GM13977 (cell line): Measurements from ENCODE around the gene MISP.

Source experiments
- DNase-seq: peaks from one replicate; pipeline ENCODE4 v3.0.0; 2012; ENCODE audit warnings: low spot score
- in situ Hi-C: fragments of 300-500 bp; cut with MboI; formaldehyde crosslinking; loops from one replicate; pipeline ENCODE4 v1.12.0; 2022; ENCODE audit warnings: low sequenced_read_pairs, low pct_unique_long_range_greater_than_20kb, mixed read lengths, inconsistent platforms; ENCODE audit not compliant: unreplicated experiment
- TF ChIP-seq, protein P1 (sequence below): IDR thresholded peaks from 2 replicates; pipeline ENCODE4 v1.5.1; 2012; ENCODE audit warnings: mild to moderate bottlenecking, control low read depth; ENCODE audit not compliant: insufficient read depth; ENCODE audit errors: extremely low read depth, missing control alignments

The MISP gene

DNA sequence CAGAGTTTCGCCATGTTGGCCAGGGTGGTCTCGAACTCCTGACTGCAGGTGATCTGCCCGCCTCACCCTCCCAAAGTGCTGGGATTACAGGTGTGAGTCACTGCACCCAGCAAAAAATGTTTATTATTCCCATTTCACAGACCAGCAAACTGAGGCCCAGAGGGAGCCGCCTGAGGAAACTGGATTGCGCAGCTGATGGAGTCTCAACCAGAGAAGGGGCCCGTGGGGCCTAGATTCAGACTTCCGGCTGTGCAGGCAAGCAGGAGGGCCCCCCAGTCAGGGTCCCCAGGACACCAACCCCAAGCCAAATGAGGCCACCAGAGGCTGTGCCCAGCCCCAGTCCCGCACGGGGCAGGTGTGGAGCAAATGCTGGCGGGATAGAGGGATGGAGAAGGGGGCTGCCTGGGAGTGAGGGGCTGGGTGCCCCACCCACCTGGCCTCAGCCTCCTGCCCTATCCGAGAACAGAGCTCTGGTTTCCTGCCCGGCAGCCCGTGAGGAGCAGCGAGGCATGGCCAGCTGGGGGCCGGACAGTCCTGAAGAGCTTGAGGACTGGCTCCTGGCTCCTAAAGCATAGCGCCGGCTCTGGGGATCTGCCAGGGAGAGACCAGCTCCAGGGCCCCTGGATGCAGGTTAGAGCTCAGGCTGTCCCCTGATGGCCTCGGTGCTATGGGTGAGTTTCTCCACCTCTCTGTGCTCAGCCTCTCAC lies 22.0 kb downstream of the MISP start:
- TF ChIP-seq, protein P1, sequence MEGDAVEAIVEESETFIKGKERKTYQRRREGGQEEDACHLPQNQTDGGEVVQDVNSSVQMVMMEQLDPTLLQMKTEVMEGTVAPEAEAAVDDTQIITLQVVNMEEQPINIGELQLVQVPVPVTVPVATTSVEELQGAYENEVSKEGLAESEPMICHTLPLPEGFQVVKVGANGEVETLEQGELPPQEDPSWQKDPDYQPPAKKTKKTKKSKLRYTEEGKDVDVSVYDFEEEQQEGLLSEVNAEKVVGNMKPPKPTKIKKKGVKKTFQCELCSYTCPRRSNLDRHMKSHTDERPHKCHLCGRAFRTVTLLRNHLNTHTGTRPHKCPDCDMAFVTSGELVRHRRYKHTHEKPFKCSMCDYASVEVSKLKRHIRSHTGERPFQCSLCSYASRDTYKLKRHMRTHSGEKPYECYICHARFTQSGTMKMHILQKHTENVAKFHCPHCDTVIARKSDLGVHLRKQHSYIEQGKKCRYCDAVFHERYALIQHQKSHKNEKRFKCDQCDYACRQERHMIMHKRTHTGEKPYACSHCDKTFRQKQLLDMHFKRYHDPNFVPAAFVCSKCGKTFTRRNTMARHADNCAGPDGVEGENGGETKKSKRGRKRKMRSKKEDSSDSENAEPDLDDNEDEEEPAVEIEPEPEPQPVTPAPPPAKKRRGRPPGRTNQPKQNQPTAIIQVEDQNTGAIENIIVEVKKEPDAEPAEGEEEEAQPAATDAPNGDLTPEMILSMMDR = no peak
- DNase-seq = no peak
- in situ Hi-C loops = no loop called here

GRCh38 chr19:776549-776948 lies 25.6 kb downstream of the MISP start:
- TF ChIP-seq, protein P1 = no peak
- in situ Hi-C loops = no loop called here
- DNase-seq = no peak

GRCh38 chr19:778910-779653 lies 28.2 kb downstream of the MISP start:
- in situ Hi-C loops = no loop called here
- TF ChIP-seq, protein P1 = no peak
- DNase-seq = no peak

- TF ChIP-seq, protein P1 = no peak
- in situ Hi-C loops = no loop called here
Observed at GRCh38 chr19:780935-781334, 30.0 kb downstream of the MISP start.

GRCh38 chr19:781800-782184 lies 30.9 kb downstream of the MISP start:
- TF ChIP-seq, protein P1 = no peak
- in situ Hi-C loops = no loop called here
- DNase-seq = no peak

More at GRCh38 chr19:780935-781334, 30.0 kb downstream of the MISP start:
- DNase-seq = no peak

DNA sequence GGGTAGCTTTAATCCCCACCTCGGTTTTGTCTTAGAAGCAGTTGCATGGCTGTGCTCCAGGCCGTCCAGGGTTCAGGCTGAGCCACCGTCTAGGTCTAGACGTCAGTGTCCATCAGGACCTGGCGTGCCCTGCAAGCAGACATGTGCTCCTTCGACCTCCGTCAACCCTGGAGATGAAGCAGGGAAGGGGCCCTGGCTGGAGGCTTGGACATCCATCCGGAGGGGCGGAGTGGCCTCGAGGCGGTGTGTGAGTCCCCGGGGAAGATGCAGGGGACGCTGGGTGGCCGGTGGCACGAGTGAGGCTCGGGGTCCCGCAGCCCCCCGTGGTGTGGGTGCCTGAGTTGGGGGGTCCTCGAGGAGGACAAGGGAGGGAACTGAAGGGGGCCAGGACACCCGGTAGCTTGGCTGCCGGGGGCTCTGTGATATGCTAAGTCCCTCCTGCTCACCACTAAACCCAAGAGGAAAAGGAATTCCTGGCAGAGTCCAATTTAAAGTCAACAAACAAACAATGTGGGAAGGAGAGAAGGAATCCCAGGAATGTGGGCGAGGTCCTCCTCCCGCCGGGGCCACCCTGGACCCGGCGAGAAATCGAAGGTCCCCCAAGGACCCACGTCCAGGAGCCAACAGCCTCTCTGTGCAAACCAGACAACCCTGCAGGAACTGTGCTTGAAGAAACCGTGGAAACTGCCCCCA lies 31.4 kb downstream of the MISP start:
- no peak for DNase-seq
- TF ChIP-seq, protein P1 = no peak
- in situ Hi-C loops = no loop called here
